GM18907 (cell line): ENCODE results near the gene TSPEAR.
"Not testable (repeated sequence)": the region's sequence is repeated elsewhere in the genome, so short reads cannot be mapped to it uniquely, and the experiment has no call there.

Source experiments
- ATAC-seq: cut with Tn5 transposase; IDR thresholded peaks from one replicate; pipeline ENCODE4 v1.9.1; 2021; ENCODE audit warnings: mild to moderate bottlenecking, moderate library complexity; ENCODE audit not compliant: unreplicated experiment

Gene TSPEAR

DNA sequence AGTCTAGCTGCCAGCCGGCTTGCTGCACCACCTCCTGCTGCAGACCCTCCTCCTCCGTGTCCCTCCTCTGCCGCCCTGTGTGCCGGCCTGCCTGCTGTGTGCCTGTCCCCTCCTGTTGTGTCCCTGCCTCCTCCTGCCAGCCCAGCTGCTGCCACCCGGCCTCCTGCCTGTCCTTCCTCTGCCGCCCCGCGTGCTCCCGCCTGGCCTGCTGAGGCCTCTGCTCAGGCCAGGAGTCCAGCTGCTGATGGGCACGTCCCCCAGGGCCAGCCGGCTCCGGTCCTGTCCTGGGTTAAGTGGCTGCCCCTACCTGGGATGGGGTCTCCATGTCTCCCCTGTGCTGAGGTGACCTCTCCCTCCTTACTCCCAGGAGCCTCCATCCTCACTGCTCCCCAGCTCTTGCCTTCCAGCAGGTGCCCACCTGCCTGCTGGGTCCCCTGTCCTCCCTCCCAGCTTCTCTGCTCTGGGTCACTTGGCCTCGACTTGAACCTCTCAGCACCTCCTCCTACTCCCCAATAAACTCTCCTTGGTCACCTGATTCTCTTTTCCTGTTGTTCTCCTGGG is 98.6 kb downstream of the TSPEAR start:
- no peak for ATAC-seq

DNA sequence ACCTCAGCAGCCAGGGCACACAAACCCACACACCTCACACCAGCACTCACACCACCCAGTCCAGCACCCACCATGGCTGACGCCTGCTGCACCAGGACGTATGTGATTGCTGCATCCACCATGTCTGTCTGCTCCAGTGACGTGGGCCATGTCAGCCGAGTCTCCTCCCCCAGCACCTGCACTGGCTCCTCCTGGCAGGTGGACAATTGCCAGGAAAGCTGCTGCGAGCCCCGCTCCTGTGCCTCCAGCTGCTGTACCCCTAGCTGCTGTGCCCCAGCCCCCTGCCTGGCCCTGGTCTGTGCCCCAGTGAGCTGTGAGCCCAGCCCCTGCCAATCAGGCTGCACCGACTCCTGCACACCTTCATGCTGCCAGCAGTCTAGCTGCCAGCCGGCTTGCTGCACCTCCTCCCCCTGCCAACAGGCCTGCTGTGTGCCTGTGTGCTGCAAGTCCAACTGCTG is 99.3 kb downstream of the TSPEAR start, which contains the start of gene KRTAP10-8:
TSS of gene KRTAP10-8 (plus strand) at position 51 of the 458 bp plus-strand sequence. CDS start at position 73, 22 bp downstream.
- ATAC-seq = no peak

DNA sequence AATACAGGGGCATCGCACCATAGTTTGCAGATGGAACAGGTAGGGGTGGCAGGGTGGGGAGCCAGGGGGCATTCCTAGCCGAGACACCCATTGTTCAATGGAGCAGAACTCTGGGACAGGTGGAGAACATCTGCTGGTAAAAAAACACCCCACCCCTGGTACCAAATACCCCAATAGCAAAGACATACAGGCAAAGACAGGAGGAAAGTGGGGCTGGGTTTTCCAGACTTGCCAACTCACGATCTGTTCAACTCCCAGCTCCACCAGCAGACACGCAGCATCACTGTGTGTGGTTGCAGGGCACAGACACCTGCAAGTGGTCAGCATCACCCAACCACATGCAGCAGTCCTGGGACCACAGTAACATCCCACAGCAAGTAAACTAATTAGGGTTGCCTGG is 99.8 kb downstream of the TSPEAR start:
- no peak for ATAC-seq

DNA sequence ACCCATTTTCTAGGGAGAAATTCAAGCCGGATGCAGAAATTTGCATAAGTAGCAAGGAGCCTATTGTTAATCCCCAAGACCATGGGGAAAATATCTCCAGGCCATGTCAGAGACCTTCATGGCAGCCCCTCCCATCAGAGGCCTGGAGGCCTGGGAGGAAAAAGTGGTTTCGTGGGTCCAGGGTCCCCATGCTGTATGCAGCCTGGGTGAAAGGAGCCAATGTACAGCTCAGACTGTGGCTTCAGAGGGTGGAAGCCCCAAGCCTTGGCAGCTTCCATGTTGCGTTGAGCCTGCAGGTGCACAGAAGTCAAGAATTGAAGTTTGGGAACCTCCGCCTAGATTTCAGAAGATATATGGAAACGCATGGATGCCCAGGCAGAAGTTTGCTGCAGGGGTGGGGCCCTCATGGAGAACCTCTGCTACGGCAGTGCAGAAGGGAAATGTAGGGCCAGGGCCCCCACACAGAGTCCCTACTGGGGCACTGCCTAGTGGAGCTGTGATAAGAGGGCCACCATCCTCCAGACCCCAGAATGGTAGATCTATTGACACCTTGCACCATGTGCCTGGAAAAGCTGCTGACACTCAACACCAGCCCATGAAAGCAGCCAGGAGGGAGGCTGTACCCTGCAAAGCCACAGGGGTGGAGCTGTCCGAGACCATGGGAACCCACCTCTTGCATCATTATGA is 101.1 kb downstream of the TSPEAR start:
- not testable (repeated sequence) for ATAC-seq

DNA sequence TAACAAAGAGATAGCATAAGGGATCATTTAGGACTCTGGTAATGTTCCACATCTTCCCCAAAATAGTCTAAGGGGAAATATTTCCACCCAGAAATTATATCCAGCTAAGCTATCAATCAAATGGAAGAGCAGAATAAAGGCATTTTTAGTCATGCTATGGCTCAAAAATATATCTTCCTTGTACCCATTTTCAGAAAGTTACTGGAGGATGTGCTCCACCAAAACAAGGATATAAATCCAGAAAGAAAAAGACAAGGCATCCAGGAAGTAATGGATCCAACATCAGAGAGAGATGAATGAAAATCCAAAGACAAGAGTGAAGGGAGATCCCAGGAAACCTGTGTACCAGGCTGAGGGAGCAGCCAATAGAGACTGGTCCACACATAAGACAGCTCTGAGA is 102.2 kb downstream of the TSPEAR start:
- no peak for ATAC-seq

DNA sequence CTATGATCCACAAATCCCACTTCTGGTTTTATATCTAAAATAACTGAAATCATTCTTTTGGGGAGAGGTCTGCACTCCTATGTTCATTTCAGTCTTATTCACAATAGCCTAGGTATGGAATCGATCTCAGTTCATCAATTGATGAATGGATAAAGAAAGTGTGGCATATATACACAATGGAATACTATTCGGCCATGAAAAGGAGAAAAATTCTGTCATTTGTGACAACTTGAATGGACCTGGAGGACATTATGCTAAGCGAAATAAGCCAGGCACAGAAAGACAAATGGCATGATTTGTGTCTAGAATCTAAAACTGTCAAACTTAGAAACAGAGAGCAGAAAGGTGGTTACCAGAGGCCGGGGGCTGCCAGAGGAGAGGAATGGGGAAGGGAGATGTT is 104.9 kb downstream of the TSPEAR start:
- ATAC-seq = no peak

DNA sequence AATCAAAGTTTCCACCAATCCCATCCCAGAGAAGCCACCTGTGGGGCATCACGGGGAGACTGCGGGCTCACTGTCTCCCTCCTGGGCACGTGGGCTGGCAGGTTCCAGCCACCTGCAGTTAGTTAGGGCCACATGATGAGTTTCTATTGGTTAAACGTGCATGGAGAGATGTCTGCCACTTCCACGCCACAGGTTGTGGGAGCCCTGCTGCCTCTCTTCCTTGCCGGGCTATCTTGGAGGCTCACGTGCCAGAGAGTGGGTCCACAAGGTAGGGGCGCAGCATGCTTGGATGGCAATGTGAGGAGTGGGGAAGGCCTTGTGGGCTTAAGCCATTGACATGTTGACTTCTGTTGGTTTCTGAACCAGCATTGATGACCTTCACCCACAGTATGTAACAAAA is 107.5 kb downstream of the TSPEAR start:
- ATAC-seq = no peak

DNA sequence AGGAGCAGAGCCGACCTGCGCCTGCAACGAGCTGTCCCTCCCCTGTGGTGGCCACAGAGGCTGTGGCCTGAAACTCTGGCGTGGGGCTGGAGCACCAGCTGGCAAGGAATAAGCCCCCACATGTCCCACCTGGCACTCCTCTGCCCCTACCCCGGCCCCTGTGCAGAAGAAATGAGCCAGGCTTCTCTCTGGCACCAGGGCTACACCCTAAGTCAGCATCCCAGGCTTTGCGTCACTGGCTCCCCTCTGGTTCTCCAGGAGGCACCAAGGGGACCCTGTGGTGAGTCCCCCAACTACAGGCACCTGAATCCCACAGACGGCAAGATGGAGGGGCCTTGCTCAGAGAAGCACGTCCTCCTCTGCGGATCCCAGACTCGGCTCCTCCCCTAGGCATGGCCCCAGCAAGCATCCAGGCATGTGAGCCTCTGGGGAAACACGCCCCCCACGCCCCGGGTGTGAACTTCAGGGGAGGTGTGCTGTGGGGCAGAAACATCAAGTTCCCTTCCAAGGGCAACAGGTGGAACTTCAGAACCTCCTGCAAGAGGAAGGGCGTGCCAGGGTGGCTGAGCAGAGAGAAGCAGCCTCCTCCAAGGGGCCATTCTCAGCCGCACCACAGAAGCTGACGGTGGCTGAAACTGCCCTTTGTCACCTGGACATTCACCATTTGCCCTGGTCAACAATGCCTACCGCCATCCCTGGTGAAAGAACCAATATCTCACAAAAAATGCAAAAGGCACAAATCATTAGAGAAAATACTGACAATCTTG is 108.1 kb downstream of the TSPEAR start:
- no peak for ATAC-seq

DNA sequence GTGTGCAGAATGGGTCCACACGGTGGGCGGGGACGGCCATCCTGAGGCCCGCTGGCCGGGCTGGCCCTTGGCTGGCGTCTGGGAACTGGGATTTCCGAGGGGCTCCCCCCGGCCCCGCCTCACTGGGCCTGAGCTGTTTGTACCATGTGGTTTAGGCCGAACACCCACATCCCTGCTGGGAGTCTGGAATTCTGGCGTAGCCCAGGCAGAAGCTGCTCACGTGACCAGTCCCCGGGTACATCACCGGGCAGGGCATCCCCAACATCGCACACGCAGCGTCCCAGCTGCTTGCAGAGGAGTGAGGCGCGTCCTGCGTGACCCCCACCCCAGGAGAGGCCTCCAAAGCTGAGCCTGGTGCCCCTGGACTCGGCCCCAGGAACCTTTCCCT is 108.9 kb downstream of the TSPEAR start:
- ATAC-seq = no peak

DNA sequence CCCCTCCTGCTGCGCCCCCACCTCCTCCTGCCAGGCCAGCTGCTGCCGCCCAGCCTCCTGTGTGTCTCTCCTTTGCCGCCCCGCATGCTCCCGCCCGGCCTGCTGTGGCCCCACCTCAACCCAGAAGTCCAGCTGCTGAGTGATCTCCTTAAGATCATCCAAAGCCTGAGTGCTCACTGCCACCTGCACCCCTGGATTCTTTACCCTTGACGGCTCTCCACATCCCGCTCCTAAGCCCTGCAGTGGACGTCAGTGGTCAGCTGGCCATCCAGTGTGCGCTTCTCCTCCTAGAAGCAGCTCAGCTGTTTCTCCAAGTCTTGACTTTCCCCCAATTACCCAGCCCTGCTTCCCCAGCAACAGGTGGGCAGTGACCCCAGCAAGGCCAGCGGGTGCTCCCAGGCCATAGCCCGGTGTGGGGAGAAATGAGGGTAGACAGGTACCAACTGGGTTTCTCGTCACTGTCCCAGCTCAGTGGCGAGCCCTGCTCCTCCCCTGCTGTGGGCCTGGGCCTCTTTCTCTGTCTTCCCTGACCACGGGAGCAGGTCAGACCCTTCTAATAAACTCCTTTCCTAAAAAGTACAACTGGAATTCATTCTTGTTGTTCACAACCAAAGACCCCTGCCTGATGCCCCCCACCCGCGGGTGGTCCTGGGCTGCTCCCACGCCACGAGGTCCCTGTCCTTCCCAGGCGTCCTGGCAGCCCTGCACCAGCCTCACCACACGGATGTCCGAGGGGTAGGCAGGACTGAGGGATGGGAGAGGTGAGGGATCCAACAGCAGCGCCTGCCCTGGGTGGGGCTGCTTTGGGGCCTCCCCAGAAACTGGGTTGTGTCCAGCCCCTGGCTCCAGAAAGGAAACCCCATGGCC is 109.5 kb downstream of the TSPEAR start:
- no peak for ATAC-seq

DNA sequence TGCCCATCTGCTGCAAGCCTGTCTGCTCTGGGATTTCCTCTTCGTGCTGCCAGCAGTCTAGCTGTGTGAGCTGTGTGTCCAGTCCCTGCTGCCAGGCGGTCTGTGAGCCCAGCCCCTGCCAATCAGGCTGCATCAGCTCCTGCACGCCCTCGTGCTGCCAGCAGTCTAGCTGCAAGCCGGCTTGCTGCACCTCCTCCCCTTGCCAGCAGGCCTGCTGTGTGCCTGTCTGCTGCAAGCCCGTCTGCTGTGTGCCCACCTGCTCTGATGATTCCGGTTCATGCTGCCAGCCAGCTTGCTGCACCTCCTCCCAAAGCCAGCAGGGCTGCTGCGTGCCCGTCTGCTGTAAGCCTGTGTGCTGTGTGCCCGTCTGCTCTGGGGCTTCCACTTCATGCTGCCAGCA is 110.3 kb downstream of the TSPEAR start:
- ATAC-seq = not testable (repeated sequence)

DNA sequence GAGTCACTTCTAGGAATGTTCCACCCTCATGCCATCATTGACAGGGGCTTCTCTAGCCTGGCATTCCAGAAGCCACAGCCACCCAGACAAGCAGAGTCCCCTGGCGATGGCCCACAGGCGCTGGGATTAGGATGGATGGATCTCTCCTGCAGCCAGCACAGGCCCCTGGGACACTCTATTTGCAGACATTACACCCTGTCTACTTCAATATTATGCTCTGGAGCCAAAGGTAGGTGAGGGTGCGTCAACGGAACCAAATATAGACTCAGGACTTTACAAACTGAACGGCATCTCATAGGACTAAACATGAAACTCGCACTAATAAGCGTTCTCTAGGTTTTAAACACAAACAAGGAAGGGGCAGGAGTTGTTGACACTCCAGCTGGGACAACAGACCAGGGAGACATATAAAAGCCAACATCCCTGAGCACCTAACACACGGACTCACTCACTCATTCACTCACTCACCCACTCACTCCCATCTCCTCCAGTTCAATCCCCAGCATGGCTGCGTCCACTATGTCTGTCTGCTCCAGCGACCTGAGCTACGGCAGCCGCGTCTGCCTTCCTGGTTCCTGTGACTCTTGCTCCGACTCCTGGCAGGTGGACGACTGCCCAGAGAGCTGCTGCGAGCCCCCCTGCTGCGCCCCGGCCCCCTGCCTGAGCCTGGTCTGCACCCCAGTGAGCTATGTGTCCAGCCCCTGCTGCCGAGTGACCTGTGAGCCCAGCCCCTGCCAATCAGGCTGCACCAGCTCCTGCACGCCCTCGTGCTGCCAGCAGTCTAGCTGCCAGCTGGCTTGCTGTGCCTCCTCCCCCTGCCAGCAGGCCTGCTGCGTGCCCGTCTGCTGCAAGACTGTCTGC is 111.0 kb downstream of the TSPEAR start, which contains the start of gene KRTAP10-7:
TSS of gene KRTAP10-7 (plus strand) at position 480 of the 861 bp plus-strand sequence. CDS start at position 505, 25 bp downstream.
- ATAC-seq = not testable (repeated sequence)

DNA sequence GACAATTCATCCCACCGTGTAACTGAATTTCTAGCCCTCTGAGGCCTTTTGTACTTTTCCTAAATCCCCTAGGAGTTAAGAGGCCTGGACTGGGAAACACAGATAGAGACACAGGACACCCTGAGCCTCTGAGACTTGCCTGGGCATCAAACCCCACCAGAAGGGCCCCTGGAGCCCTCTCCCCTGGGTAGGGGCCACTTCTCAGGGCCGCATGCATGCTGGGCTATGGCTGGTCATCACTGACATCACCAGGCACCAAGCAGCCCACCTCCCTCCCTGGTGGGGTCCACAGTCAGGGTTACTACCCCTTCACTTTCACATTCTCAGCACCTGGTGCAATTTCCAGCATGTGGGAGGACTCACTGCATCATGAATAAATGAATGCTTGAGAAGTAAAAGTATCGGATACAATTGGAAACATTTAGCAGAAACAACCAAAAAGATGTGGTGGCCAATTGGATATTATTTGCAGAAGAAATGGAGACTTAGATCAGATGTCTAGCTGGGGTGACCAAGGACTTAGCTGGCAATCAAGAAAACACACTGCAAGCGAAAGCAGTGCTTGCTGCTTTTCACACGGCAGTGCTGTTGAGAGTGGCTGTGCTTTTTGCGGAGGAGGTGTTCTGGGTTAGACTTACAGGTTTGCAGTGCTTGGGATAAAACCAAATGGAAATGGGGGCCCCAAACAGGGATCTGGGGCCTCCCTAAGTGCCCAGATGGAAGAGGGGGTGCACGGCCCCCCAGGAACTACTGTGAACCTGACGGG is 111.9 kb downstream of the TSPEAR start:
- no peak for ATAC-seq

DNA sequence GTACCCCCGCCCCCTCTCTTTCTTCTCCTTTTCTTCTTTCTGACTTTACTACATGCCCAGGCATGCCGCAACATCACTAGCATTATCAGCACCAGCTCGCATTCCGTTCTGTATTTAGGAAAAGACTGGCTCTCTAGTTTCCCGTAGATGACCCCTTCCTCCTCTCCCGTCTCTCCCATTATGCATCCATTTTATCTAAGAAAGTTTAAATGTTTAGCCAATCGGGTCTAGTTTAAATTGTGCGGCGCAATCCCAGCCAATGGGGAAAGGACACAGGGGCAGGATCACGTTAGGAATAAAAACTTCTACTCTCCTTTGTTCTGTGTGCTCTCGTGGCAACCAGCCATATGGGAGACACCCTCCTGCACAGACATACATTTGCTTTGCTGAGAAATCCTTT is 113.3 kb downstream of the TSPEAR start:
- no peak for ATAC-seq

DNA sequence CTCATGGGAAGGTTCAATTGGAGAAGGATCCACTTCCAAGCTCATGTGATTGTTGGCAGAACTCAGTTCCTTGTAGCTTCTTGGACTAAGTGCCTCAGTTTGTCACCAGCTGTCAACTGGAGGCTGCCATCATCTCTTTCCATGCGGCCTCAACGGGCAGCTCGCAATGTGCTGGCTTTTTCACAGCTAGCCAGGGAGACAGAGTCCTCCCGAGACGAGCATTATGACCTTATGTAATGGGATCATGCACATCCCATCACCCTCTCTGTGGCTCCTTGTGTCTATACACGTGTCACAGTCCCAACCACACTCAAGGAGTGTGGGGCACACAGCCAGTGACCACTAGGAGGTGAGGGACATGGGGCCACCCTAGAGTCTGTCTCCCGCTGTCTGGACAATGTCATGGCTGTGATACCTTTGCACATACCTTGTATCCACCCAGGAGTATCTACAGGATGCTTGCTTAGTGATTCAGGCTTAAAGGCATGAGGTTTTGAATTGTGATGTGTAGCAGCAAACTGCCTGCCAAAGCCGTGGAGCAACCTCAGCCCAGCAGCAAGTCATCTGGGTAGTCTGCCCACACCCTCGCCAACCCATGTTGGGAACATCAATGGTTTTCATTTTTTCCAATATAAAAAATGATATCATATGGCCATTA is 115.2 kb downstream of the TSPEAR start:
- ATAC-seq = no peak

DNA sequence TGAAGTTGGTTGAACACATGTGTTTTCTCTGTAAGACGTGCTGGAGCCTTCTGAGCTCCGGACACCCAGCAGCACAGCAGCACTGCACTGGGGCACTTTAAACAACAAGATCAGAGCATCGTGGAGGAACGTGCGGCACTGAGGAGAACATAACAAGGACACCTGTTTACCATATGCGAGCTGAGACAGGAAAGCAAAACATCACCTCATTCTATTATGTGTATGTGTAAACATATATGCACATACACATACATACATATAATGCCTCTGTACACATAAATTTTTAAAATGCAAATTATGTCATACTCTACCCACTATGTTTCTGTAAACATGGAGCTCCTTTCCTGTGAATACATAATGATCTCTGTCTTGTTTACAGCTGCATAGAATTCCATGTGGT is 115.8 kb downstream of the TSPEAR start:
- no peak for ATAC-seq

DNA sequence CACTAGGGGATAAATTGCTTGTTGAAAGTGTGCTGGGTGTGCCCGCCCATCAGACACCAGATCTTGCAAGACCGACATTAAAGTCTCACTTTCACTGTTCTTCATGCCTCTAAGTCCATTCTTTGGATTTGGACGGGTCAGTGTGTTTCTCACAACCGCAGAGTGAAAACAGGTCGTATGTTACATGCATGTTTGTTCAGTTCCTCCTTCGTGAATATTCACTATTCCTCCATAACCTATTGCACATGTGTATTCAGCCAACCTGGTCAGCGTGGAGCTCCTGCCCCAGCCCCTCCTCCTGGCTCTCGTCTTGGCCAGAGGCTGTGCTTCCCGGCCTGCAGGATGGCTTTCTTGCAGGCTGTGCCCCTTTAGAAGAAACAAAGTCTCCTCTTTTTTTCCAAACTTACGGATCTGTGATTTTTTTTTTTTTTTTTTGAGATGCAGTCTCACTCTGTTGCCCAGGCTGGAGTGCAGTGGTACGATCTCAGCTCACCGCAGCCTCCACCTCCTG is 116.9 kb downstream of the TSPEAR start:
- ATAC-seq = no peak

DNA sequence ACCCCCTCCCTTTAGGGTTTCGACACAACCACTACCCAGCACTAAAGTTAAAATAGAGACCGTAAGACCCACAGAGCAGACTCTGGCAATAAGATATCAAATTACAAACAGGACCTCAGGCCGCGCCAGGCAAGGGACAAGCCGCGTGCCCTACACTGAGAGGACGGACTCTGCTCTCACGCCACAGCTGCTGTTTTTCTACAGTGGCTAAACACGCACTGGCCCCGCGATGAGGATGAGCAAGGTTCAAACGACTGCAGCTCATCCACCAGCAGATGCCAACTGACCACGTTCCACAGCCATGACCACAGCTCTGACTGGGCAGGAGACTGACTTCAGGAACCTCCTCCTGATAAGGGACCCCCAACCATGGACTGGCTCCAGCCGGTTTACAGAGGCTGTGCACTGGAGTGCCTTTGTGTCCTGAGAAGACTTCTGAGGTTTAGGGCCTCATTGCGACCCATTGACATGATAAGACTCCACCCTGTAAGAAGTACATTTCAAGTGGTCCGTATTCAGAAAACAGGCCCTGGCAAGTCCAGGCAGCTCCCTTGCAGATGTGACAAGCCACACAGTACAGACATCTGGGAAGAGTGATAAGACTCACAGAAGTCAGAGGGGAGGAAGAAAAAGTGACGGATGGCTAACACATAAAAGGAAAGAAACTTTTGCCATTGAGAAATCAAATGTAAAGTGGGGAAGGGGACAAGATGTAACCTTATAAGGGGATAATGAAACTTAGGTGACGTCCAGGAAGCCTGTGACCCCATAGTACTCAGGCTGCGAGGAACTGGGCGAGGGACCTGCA is 117.6 kb downstream of the TSPEAR start:
- ATAC-seq = no peak
